ENCODE measurements around the gene NEU1.

The NEU1 gene

DNA sequence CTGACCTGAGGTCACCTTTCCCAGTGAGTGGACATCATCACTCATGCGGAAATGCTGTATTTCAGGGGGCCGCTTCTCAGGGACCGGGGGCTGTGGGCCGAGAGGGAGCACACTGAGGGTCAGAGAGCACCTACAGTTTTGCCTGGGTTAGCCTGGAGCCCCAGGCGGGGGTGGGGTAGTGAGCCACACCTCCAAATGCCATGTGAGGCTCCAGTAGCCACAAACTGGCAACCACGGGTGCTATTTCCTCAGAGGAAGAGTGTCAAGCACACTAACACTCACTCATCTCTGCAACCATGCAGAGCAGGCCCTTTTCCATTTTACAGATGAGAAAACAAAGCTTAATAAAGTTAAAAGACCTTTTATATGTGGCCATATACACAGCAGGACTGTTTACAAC lies 30.2 kb upstream of the NEU1 start:
- no peak for DNase-seq

DNA sequence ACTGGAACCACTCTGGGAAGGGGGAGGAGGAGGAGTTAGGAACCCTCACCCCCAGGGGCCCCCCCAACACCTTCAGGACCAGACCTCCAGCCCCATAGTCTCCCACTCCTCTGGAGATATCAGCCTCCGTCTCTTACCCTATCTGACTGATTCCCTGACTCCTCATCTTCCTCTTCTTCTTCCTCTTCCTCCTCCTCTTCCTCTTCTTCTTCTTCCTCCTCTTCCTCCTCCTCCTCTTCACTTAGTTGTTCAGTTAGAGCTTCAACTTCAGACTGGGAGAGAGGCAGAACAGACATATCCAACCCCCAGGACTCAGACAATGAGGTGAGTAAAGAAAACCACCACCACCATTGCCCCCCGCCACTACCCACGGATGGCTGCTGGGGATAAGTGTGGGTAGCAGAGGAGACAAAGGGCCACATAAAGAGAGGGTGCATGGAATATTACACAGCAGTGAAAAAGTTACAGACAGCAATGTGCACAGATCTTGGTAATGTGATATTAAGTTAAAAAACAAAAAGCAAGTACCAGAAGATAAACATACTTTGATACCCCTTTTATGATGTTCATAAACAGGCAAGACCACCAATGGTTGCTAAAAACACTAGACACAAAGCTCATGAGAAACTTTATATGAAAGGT lies 26.8 kb upstream of the NEU1 start:
- no peak for DNase-seq

DNA sequence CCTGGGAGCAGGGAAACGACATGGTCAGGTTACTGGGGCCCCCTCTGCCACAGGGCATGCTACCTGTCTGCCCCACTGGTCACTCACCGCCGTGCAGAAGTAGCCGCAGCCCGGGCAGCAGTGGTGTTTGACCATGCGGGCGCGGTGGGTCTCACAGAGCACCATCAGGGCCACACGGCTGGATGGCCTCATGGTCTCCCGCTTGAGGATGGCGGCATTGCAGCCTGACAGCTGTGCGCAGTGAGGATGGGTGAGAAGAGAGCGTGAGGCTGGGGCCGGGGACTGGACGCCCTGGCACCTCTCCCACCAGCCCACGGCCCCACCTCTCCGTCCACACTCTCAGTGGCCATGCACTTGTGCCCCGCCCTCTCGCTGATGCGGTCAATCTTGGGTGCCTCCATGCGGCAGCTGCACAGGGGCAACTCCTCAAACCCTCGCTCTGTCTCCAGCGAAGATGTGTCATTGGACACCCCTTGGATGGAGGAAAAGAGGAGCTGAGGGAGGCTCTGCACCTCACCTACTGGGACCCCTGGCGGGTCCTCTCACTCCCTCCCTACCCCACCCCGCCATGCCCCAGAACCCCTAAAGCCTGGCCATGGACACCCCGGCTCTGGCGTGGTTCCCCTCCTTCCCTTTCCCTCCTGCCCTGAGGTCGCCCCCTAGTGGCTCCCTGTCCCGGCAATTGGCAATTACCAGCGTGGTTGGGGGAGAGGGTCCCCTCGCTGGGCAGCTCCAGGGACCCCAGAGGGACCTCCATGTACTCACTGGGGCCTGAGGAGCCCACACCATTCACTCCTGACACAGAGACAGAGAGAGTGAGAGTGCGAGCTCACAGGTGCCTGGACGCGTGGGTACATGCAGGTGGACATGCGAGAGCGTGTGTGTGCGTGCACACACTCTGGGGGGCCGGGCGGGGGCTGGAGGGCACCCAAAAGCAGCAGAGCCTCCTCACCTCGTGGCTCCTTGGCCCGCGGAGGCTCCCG lies 25.9 kb upstream of the NEU1 start:
- no peak for DNase-seq

DNA sequence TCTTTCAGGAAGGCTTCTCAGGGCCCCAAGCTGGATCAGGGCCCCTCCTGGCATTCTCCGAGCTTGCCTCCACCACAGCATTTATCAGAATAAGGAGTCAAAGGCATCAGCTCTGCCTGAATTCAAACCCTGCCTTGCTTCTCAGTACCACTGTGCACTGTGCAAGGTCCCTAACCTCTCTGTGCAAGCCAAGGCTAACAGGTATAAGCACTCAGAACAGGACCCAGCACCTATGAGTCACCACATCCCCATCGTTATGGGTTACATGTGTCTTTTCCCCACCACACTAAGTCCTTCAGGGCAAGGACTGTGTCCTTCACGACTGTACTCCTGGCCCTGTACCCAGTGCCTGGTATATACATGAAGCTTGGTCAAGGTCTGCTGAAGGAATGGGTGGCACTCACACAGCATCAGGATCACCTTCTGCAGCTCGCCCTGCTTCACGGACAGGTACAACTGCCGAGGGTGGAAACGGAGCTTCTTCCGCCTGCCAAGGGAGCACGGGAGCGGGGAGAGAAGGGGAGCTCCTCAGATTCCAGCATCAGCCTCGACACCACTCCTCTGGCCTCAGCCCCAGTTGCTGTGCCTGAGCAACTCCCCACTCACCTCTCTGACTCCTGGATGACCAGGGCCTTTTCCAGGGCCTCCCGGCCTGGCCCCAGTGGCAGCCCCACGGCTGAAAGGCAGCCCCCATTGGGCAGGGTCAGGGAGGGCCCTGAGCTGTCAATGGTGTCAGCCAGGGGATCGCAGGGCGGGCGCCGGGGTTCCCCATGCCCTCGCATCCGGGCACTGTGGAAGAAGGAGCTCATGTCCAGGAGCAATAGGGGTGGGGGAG lies 24.8 kb upstream of the NEU1 start:
- no peak for DNase-seq

DNA sequence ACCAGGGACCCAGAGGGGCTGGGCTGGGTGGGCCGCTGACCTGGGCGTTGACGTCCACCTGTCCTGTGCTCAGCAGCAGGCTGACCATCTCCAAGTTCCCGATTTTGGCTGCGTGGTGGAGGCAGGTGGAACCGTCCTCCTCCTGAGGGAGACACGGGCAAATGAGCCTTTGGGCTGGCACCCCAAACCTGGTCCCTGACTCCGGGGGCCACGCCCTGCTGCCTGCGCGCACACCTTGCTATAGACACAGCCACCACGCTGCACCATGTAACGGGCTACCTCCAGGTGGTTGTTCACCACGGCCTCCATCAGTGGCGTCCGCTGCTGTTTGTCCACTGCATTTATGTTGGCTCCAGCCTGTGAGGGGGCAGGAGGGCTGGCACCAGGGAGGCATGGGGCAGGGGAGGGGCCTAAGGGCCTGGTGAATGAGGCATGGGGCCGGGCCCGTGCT lies 23.9 kb upstream of the NEU1 start:
- no peak for DNase-seq

DNA sequence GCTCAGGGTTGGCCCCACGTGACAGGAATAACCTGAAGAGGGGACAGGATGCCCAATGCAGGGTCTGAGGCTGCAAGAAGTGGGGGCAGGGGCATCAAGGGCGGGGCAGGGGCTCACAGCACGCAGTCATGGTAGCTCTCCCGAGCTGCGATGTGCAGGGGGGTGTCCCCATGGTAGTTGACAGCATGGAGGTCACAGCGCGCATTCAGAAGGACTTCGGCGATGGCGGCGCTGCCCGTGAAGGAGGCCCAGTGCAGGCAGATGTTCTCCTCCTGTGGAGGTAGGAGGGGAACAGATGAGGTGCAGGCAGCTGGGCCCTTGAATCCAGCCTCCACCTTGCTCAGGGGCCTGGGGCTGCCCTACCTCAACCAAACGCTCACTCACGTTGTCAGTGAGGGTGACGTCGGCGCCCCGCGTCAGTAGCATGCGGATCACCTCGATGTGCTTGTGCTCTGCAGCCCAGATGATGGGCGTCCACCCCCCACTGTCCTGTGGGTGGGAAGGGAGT lies 22.0 kb upstream of the NEU1 start:
- DNase-seq: no peak

DNA sequence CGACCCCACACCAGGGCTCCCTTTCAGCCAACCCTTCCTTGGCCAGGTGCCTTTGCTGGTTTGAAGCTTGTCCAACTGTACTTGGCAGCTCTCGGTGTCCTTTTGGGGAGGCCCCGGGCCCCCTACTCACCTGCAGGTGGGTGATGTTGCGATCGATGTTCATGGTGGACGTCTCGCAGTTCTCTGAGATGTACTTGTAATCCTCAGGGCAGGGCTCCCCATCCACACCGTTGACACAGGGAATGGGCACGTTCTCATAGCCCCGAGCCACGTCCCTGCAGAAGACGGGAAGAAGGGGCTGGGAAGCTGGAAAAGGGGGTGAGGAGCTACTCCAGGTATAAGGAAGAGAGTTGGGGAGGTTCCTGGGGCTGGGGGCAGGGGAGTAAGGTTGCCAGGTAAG lies 21.1 kb upstream of the NEU1 start:
- DNase-seq: no peak

DNA sequence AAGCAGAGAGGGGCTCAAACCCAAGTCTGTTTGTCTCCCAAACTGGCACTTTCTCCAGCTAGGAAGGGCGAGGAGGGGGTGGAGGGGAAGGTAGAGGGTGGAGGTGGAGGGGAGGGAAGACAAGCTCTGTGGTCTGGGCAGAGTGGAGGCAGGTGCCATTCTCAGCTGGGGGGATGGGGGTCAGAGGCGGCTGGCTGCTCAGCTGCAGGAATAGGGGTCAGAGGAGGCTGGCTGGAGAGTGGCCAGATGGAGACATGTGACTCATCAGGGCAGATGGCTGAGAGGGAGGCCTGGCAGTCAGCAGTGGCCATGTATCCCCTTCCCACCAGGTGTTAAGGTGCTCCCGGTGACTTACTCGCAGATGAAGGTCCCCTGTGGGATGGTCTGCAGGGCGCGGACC lies 19.7 kb upstream of the NEU1 start:
- DNase-seq: peak; percentile 20

DNA sequence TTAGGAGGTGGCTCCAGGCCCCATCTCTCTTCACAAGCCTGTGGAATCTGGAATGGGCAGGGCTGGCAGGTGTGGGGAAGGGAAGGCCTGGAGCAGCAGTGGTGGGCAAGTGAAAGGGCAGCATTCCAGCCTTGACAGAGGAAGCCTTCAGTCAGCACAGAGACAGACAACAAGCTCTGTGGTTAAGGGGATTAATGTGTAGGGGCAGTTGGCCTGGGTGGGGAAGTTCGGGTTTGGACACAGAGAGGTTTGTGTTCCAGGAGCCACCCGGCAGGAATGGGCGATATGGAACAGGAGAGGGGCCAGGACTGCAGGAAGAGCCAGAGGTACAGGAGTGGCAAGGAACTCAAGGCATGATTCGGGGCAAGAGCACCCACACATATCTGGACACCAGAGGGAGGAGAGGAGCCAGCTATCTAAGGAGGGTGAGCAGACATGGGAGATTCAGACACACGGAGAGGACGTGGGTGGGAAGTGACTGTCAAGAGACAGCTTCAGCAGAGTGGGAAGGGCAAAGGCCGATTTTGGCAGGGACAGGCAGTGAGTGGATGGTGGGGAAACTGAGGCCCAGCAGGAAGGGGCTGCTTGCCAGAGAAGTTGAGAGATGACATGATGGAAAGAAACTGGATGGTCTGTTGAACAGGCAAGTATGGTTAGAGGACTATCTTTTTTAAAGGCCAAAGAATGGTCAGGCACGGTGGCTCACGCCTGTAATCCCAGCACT lies 18.7 kb upstream of the NEU1 start:
- no peak for DNase-seq

DNA sequence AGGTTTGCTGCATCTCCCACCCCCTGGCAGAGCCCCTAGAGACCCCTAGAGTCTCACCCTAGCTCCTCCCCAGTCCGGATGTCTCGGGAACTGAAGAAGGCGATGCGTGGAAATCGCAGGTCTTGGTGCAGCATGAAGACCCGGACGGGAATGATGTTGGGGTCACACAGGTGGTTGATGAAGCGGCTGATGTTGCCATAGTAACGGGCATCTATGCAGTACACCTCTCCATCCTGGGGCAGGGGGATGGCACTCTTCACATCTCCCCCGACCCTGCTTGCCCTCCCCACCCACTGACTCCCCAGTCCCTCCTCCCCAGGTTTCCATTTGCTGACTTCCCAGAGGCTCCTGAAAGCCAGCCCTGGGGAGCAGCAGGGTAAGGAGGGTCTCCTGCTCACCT lies 18.0 kb upstream of the NEU1 start:
- no peak for DNase-seq

DNA sequence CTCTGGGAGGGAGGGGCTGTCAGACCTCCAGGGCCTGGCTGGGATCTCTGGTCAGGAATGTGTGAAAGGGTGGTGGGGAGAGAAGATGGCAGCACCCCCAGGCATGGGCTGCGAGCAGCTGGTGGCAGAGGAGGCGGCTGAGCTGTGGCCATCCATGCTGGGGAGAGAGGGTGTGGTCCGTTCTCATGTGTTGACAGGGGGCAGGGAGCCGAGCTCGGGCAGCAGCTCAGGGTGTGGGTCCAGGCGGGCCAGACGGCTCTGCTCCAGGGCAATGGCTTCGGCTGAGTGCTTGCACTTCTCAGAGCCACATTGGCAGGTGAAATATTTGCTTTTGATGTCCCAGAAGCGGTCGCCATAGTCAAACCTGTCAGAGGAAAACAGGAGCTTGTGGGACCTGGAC lies 17.3 kb upstream of the NEU1 start:
- DNase-seq: no peak

DNA sequence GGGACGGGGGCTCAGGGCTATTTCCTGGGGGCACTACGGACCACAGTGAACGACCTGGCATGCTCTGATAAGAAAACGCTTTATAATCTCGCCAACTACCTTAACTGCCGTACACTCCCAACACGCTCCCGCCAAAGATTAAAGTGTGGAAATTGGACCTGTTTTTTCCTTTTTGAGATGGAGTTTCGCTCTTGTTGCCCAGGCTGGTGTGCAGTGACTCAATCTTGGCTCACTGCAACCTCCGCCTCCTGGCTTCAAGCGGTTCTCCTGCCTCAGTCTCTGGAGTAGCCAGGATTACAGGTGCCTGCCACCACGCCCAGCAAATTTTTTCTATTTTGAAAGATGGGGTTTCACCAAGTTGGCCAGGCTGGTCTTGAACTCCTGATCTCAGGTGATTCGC lies 16.5 kb upstream of the NEU1 start:
- no peak for DNase-seq

DNA sequence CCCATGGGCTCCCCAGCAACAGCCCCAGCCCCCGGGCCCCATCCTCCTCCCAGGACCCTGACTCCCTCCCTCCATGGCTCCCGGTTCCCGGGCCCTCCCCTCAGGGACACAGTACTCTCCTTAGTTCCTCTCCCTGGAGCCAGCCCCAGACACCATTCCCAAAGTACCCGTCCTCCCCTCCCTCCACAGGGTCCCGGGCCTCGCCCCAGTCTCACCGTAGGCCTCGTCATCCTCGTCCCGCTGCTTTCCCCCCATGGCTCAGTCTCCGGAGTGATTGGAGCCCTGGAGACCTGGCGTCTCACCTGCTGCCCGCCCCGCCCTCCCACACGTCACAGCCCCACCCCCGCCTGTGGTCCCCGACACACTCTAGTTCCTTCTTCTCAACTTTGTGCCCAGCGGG lies 16.1 kb upstream of the NEU1 start, which contains the start of gene SLC44A4:
SLC44A4 (minus strand) TSS at position 272 of the 400 bp plus-strand sequence; CDS start at position 255, 17 bp downstream.
- DNase-seq: no peak

DNA sequence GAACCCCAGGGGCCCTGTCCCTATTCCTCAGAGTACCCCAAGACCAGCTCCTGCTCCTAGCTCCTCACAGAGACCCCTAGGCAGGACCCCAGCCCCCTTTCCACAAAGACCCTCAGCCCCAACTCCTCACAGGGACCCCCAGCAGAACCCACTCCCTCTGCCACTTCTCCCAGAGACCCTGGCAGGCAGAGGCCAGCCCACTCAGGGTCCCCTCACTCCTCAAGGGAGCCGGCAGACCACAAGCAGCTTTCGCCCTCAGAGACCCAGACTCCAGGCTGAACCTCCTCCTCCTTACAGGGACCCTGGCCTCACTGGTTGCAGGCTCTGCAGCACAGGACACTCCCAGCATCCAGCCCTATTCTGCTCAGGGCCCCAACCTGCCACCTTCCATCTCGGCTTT lies 15.6 kb upstream of the NEU1 start:
- DNase-seq: no peak

DNA sequence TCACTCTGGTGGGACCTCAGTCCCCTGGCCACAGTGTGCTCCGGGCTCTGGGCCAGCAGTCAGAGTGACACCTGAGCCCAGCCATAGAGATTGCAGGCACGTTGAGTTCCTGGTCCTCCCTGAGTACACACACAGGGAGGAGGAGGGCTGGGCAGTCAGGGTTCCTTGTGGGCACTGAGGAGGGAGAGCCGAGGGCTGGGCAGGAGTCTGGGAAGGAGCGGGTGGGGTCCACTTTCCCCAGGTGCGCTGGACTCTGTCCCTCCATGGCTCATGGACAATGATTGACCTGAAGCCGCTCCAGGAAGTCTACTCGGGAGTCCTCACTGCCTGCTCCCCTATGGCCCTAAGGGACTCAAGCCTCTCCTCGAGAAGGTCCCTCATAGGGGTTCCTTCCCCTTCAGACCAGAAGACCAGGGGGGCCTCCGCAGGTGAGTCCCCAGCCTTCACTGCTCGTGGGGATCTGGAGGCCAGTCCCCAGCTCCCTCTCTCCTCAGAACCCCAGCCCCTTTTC lies 15.1 kb upstream of the NEU1 start:
- DNase-seq: no peak

DNA sequence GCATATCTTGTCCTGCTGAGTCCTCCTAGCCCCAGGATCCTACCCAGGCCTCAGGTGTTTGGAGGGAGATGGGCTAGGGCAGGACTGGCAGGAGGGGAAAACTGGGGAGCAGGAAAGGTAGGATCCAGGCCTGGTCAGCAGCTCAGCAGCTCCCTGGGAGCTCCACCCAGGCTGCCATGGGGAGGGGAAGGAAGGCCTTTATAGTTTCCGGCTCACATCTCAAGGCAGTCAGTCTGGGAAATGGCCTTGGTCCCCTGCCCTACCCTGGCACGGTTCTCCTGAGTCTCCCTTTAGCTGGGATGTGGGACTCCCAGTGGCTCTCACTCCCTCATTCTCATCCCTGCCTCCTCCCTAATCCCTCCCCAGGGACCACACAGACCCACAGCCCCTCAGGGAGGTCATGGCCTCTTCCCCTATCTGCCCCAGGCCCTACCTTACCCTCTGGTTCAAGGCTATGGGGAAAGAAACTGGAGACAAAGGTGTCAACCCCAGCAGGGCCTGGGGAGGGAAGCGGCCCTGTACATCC lies 14.6 kb upstream of the NEU1 start:
- DNase-seq: no peak

DNA sequence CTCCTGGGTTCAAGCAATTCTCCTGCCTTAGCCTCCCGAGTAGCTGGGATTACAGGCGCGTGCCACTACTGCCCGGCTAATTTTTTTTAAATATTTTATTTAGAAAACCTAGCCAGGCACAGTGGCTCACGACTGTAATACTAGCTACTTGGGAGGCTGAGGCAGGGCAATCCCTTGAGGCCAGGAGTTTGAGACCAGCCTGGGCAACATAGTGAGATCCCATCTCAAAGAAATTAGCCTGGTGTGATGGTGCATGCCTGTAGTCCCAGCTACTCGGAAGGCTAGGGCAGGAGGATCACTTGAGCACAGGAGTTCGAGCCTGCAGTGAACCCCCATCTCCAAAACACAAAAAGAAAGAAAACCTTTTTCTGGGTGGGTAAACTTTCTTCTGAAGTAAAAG lies 13.7 kb upstream of the NEU1 start:
- DNase-seq: no peak

DNA sequence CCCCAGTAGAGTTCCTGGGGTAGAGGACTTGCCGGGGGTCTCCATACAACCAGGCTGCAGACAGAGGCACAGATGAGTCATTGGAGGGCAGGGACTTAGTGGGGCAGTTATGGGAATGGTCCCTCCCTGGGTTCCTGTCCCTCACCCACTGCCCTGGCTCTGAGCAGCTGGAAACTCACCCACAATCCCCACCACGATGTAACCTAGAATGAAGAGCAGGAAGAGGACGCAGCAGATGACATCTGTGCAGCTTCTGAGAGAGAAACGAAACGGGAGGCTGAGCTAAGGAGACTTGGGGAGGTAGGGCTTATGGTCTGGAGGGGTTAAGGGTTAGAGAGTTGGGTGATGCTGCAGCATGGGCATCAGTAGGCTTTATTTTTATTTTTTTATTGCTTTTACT lies 13.3 kb upstream of the NEU1 start:
- DNase-seq: no peak

DNA sequence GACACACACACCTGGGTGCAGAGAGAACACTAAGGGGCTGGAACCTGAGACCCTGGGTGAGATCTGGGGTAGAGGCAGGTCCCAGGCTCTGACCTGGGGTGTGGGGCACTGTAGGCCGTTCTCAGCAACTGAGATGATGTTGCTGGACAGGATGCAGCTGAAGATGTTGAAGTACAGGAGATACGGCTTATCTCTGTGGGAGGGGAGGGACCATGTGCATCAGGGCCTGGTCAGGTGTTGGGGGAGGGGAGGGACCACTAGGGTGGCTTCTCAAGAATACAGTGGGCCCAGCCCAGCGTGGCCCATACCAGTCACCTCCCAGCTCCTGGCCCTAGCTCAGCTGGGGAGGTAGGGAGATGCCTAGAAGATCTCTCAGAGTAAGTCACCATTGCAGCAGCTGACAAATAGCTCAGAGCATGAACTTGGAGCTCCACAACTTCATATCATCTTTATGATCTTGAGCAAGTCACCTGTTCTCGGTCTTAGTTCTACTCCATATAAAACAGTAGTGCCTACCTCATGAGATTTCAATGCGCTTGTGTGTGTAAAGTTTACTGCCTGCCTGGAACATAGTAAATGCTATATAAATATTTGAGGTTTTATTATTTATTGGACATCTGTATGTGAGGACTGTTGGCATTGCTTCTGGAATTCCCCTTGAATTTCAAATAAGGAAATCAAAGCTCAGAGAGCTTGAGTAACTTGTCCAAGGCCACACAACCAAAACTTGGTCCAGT lies 12.4 kb upstream of the NEU1 start:
- no peak for DNase-seq

DNA sequence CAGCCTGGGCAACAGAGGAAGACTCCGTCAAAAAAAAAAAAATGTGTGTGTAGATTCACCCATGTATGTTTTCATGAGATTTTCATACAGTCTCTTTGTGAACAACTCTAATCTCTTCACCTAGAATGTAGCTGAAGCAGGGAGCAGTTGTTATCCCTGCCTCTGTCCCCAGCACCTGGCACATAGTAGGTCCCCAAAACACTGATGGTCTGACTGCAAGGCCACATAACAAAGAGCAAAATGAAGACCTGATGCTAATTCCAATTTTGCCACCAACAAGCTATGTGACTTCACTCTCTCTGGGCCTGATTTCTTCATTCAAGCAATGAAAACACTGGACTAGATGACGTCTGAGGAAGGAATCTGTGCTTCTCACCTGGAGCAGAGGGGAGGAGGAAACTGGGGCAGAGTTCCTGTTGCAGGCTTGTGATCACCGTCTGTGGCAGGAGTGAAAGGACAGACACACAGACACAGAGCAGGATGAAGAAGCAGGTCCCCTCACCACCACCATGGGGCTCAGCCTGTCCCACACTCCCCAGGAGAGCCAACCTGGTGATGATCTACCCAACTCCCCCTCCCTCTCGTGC lies 11.6 kb upstream of the NEU1 start:
- no peak for DNase-seq
